ENCODE data around the gene MGRN1. TPM values are rescaled to one million over a fixed set of nuclear protein-coding genes. Genes with fewer than 3 reads are reported as not detected.

The MGRN1 gene
- polyA plus RNA-seq, 1 donor from 2014 or later: 35.9 TPM

DNA sequence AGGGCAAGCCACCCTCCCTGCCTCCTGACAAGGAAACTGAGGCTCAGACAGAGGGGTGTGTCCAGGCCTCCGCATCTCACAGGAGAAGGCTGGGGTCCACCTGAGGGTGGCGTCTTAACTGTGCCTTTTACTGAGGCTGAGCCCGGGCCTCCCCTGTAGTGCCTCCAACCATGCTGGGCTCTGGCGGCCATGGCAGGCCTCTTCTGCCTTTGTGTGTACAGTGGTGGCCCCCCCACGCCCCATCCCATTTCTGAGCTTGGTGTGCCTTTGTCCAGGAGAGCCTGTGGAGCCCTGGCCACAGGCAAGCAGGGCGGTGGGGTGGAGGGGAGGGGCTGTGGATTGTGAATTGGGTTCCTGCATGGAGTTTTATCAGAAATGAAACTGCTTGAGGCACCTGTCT, 31.2 kb downstream of the MGRN1 start:
- Histone ChIP-seq H3K9me2 (ENCODE audit: insufficient read depth, low read length) (no peaks in the 10 kb centered on the region), H3F3A (ENCODE audit: insufficient read depth, low read length, poor library complexity, severe bottlenecking) (no peaks in the 10 kb centered on the region), H3K27ac (ENCODE audit: low read length) (no peak overlapping the region), H3K4me2 (ENCODE audit: low read length) (no peak overlapping the region), H4K20me1 (ENCODE audit: insufficient read depth) (no peaks in the 10 kb centered on the region), H3K4me3 (ENCODE audit: low read length) (no peak overlapping the region), H3K27me3 (ENCODE audit: insufficient read depth, low read depth, low read length) (no peaks in the 10 kb centered on the region), H3K9ac (ENCODE audit: low read length) (no peak overlapping the region), H2AFZ (ENCODE audit: low read depth, low read length) (no peak overlapping the region), H3K36me3 (ENCODE audit: insufficient read depth, low read length) (no peaks in the 10 kb centered on the region), H3K79me2 (replicated peaks; ENCODE audit: insufficient read depth, low read length) (no peaks in the 10 kb centered on the region), H3K9me3 (ENCODE audit: low read length) (no peaks in the 10 kb centered on the region)
- TF ChIP-seq, protein P1, sequence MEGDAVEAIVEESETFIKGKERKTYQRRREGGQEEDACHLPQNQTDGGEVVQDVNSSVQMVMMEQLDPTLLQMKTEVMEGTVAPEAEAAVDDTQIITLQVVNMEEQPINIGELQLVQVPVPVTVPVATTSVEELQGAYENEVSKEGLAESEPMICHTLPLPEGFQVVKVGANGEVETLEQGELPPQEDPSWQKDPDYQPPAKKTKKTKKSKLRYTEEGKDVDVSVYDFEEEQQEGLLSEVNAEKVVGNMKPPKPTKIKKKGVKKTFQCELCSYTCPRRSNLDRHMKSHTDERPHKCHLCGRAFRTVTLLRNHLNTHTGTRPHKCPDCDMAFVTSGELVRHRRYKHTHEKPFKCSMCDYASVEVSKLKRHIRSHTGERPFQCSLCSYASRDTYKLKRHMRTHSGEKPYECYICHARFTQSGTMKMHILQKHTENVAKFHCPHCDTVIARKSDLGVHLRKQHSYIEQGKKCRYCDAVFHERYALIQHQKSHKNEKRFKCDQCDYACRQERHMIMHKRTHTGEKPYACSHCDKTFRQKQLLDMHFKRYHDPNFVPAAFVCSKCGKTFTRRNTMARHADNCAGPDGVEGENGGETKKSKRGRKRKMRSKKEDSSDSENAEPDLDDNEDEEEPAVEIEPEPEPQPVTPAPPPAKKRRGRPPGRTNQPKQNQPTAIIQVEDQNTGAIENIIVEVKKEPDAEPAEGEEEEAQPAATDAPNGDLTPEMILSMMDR (IDR thresholded peaks at IDR 0.05; ENCODE audit: poor library complexity, severe bottlenecking): no peak
- TF ChIP-seq MXI1 (conservative IDR thresholded peaks at IDR 0.05; ENCODE audit: poor library complexity, severe bottlenecking): no peak
- TF ChIP-seq EP300 (conservative IDR thresholded peaks at IDR 0.05; ENCODE audit: poor library complexity, severe bottlenecking): no peak
- no peak for TF ChIP-seq SMC3 (conservative IDR thresholded peaks at IDR 0.05; ENCODE audit: poor library complexity)
- no peak for TF ChIP-seq POLR2AphosphoS5 (IDR thresholded peaks at IDR 0.05)
- TF ChIP-seq EZH2 (IDR thresholded peaks at IDR 0.05; ENCODE audit: borderline replicate concordance, insufficient read depth, low read length, poor library complexity, severe bottlenecking): no peak
- TF ChIP-seq RAD21 (conservative IDR thresholded peaks at IDR 0.05): no peak
- no peak for TF ChIP-seq TAF1 (IDR thresholded peaks at IDR 0.05; ENCODE audit: low read depth)
- TF ChIP-seq, protein P2, sequence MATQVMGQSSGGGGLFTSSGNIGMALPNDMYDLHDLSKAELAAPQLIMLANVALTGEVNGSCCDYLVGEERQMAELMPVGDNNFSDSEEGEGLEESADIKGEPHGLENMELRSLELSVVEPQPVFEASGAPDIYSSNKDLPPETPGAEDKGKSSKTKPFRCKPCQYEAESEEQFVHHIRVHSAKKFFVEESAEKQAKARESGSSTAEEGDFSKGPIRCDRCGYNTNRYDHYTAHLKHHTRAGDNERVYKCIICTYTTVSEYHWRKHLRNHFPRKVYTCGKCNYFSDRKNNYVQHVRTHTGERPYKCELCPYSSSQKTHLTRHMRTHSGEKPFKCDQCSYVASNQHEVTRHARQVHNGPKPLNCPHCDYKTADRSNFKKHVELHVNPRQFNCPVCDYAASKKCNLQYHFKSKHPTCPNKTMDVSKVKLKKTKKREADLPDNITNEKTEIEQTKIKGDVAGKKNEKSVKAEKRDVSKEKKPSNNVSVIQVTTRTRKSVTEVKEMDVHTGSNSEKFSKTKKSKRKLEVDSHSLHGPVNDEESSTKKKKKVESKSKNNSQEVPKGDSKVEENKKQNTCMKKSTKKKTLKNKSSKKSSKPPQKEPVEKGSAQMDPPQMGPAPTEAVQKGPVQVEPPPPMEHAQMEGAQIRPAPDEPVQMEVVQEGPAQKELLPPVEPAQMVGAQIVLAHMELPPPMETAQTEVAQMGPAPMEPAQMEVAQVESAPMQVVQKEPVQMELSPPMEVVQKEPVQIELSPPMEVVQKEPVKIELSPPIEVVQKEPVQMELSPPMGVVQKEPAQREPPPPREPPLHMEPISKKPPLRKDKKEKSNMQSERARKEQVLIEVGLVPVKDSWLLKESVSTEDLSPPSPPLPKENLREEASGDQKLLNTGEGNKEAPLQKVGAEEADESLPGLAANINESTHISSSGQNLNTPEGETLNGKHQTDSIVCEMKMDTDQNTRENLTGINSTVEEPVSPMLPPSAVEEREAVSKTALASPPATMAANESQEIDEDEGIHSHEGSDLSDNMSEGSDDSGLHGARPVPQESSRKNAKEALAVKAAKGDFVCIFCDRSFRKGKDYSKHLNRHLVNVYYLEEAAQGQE (IDR thresholded peaks at IDR 0.05; ENCODE audit: borderline replicate concordance): no peak

DNA sequence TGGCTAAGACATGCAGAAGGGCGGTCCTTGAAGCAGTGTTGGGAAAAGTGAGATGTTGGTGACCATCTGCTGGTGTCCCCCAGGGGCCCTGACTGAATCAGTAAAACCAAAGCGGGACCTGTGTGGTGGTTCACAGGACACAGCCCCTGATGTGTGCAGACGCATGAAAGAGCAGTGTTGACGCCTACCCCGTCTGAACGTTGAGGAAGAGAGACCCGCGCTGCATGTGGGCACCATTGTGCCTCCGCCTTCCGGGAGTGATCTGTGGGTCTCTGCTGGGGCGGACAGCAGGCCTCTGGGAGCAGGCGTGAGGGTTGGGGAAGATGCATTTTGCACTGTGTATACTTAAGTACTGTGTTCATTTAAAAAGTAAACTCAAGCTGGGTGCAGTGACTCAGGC, 31.6 kb downstream of the MGRN1 start:
- no peaks in the 10 kb centered on the region for H3K36me3 ChIP-seq (ENCODE audit: insufficient read depth, low read length)
- H4K20me1 ChIP-seq (ENCODE audit: insufficient read depth): no peaks in the 10 kb centered on the region
- H3K4me2 ChIP-seq (ENCODE audit: low read length): no peak overlapping the region
- no peak overlapping the region for H3K4me3 ChIP-seq (ENCODE audit: low read length)
- TF ChIP-seq EP300 (conservative IDR thresholded peaks at IDR 0.05; ENCODE audit: poor library complexity, severe bottlenecking) (no peak), MXI1 (conservative IDR thresholded peaks at IDR 0.05; ENCODE audit: poor library complexity, severe bottlenecking) (no peak), EZH2 (IDR thresholded peaks at IDR 0.05; ENCODE audit: borderline replicate concordance, insufficient read depth, low read length, poor library complexity, severe bottlenecking) (no peak), TAF1 (IDR thresholded peaks at IDR 0.05; ENCODE audit: low read depth) (no peak), RAD21 (conservative IDR thresholded peaks at IDR 0.05) (no peak), SMC3 (conservative IDR thresholded peaks at IDR 0.05; ENCODE audit: poor library complexity) (no peak), POLR2AphosphoS5 (IDR thresholded peaks at IDR 0.05) (no peak)
- TF ChIP-seq, protein P1 (IDR thresholded peaks at IDR 0.05; ENCODE audit: poor library complexity, severe bottlenecking): no peak
- TF ChIP-seq, protein P2 (IDR thresholded peaks at IDR 0.05; ENCODE audit: borderline replicate concordance): no peak
- H3K9ac ChIP-seq (ENCODE audit: low read length): no peak overlapping the region
- H3K9me3 ChIP-seq (ENCODE audit: low read length): no peaks in the 10 kb centered on the region
- no peaks in the 10 kb centered on the region for H3F3A ChIP-seq (ENCODE audit: insufficient read depth, low read length, poor library complexity, severe bottlenecking)
- no peak overlapping the region for H2AFZ ChIP-seq (ENCODE audit: low read depth, low read length)
- H3K79me2 ChIP-seq (replicated peaks; ENCODE audit: insufficient read depth, low read length): no peaks in the 10 kb centered on the region
- H3K9me2 ChIP-seq (ENCODE audit: insufficient read depth, low read length): no peaks in the 10 kb centered on the region
- no peaks in the 10 kb centered on the region for H3K27me3 ChIP-seq (ENCODE audit: insufficient read depth, low read depth, low read length)
- no peak overlapping the region for H3K27ac ChIP-seq (ENCODE audit: low read length)

All from neural cell (in vitro differentiated cells).